Mesendoderm (in vitro differentiated cells): ENCODE data around the gene ZGPAT.

Source experiments
- DNase-seq: peaks from one replicate; pipeline ENCODE4 v3.0.0; 2013
- H2AK5ac ChIP-seq: 2 replicates; pipeline ENCODE4 v1.6.1; 2013; ENCODE audit warnings: low read length, inconsistent platforms
- H2BK120ac ChIP-seq: 2 replicates; pipeline ENCODE4 v1.6.1; 2013; ENCODE audit warnings: low read depth, mild to moderate bottlenecking, low read length, moderate library complexity, mixed read lengths
- H2BK15ac ChIP-seq: replicated peaks from 2 replicates; pipeline ENCODE4 v1.6.1; 2013; ENCODE audit warnings: low read depth, mild to moderate bottlenecking, moderate library complexity
- H2BK5ac ChIP-seq: 2 replicates; pipeline ENCODE4 v1.6.1; 2013; ENCODE audit warnings: low read length, inconsistent platforms
- H3K18ac ChIP-seq: 2 replicates; pipeline ENCODE4 v1.6.1; 2013; ENCODE audit warnings: mild to moderate bottlenecking, low read length, mixed read lengths
- H3K23ac ChIP-seq: one replicate; pipeline ENCODE4 v1.6.1; 2013; ENCODE audit warnings: low read length
- H3K27ac ChIP-seq: 2 replicates; pipeline ENCODE4 v1.5.1; 2013; ENCODE audit warnings: low read depth, mild to moderate bottlenecking, inconsistent platforms, low read length, moderate library complexity
- H3K27me3 ChIP-seq: 2 replicates; pipeline ENCODE4 v1.6.1; 2013; ENCODE audit warnings: low read length, control low read depth, mild to moderate bottlenecking, inconsistent platforms; ENCODE audit not compliant: insufficient read depth, poor library complexity
- H3K36me3 ChIP-seq: 2 replicates; pipeline ENCODE4 v1.6.1; 2013; ENCODE audit warnings: low read length, inconsistent platforms; ENCODE audit not compliant: control insufficient read depth, insufficient read depth
- H3K4ac ChIP-seq: one replicate; pipeline ENCODE4 v1.6.1; 2013; ENCODE audit warnings: low read depth, mild to moderate bottlenecking, low read length, moderate library complexity
- H3K4me1 ChIP-seq: 2 replicates; pipeline ENCODE4 v1.6.1; 2013; ENCODE audit warnings: low read depth, low read length, inconsistent platforms; ENCODE audit not compliant: control insufficient read depth
- H3K4me2 ChIP-seq: 2 replicates; pipeline ENCODE4 v1.6.1; 2013; ENCODE audit warnings: low read length
- H3K4me3 ChIP-seq: 2 replicates; pipeline ENCODE4 v1.5.1; 2013; ENCODE audit warnings: mild to moderate bottlenecking, low read length
- H3K56ac ChIP-seq: one replicate; pipeline ENCODE4 v1.6.1; 2013; ENCODE audit warnings: low read length
- H3K79me1 ChIP-seq: 2 replicates; pipeline ENCODE4 v1.6.1; 2013; ENCODE audit warnings: low read length, inconsistent platforms
- H3K79me2 ChIP-seq: 2 replicates; pipeline ENCODE4 v1.6.1; 2013; ENCODE audit warnings: mild to moderate bottlenecking, low read length; ENCODE audit not compliant: control insufficient read depth, insufficient read depth
- H3K9ac ChIP-seq: 2 replicates; pipeline ENCODE4 v1.6.1; 2013; ENCODE audit warnings: low read length, inconsistent platforms
- H4K5ac ChIP-seq: one replicate; pipeline ENCODE4 v1.6.1; 2013; ENCODE audit warnings: low read length
- H4K8ac ChIP-seq: one replicate; pipeline ENCODE4 v1.6.1; 2013; ENCODE audit warnings: low read depth, mild to moderate bottlenecking, control low read depth, low read length, moderate library complexity
- WGBS: extraction: QIAGEN DNeasy Blood & Tissue Kit; methylation state at CpG from one replicate; pipeline ENCODE4 v1.1.7; 2013; ENCODE audit warnings: low lambda C conversion rate, missing lambda C conversion rate; ENCODE audit not compliant: insufficient coverage; ENCODE audit errors: extremely low coverage; 5-methylcytosine and 5-hydroxymethylcytosine counted together

The ZGPAT gene

GRCh38 chr20:63693733-63694583, 13.9 kb upstream of the ZGPAT start:
- Histone ChIP-seq H3K27me3 (no peaks in the 10 kb centered on the region), H3K23ac (no peak overlapping the region), H3K4me2 (no peak overlapping the region), H3K4me1 (no peaks in the 10 kb centered on the region), H2AK5ac (no peak overlapping the region), H3K79me2 (no peaks in the 10 kb centered on the region), H3K9ac (no peak overlapping the region), H2BK5ac (no peak overlapping the region), H2BK15ac (no peak overlapping the region), H2BK120ac (no peak overlapping the region), H3K56ac (no peak overlapping the region), H3K36me3 (no peaks in the 10 kb centered on the region), H3K4ac (no peak overlapping the region), H4K5ac (no peak overlapping the region), H4K8ac (no peak overlapping the region), H3K27ac (no peak overlapping the region), H3K79me1 (no peaks in the 10 kb centered on the region), H3K18ac (no peak overlapping the region), H3K4me3 (no peak overlapping the region)
- no peak for DNase-seq
- WGBS: no CpG with 5 or more reads among the region's 21 CpGs

GRCh38 chr20:63694584-63695423, 13.0 kb upstream of the ZGPAT start:
- Histone ChIP-seq H3K56ac (no peak overlapping the region), H3K4me2 (no peak overlapping the region), H4K8ac (no peak overlapping the region), H2BK120ac (no peak overlapping the region), H3K79me1 (no peaks in the 10 kb centered on the region), H3K4me3 (no peak overlapping the region), H4K5ac (no peak overlapping the region), H2BK15ac (no peak overlapping the region), H3K4ac (no peak overlapping the region), H3K9ac (no peak overlapping the region), H3K79me2 (no peaks in the 10 kb centered on the region), H3K27ac (no peak overlapping the region), H3K4me1 (no peaks in the 10 kb centered on the region), H2AK5ac (no peak overlapping the region), H3K36me3 (no peaks in the 10 kb centered on the region), H2BK5ac (no peak overlapping the region), H3K23ac (no peak overlapping the region), H3K27me3 (no peaks in the 10 kb centered on the region), H3K18ac (no peak overlapping the region)
- DNase-seq: no peak
- WGBS: no CpG with 5 or more reads among the region's 37 CpGs

- DNase-seq: no peak
- no peak overlapping the region for H4K8ac ChIP-seq
- no CpG with 5 or more reads among the region's 25 CpGs for WGBS
Observed at GRCh38 chr20:63695424-63696305, 12.2 kb upstream of the ZGPAT start.

GRCh38 chr20:63696306-63696627, 11.6 kb upstream of the ZGPAT start:
- H2AK5ac ChIP-seq: no peak overlapping the region
- no peaks in the 10 kb centered on the region for H3K27me3 ChIP-seq
- H3K23ac ChIP-seq: no peak overlapping the region
- WGBS: no CpG with 5 or more reads among the region's 6 CpGs
- DNase-seq: peak; percentile 74
- H3K4me2 ChIP-seq: no peak overlapping the region
- H4K5ac ChIP-seq: no peak overlapping the region
- H2BK120ac ChIP-seq: no peak overlapping the region
- no peak overlapping the region for H3K56ac ChIP-seq
- H3K79me1 ChIP-seq: no peaks in the 10 kb centered on the region
- no peak overlapping the region for H2BK5ac ChIP-seq
- no peaks in the 10 kb centered on the region for H3K36me3 ChIP-seq
- H3K4ac ChIP-seq: no peak overlapping the region
- no peak overlapping the region for H3K4me3 ChIP-seq
- H3K79me2 ChIP-seq: no peaks in the 10 kb centered on the region
- no peak overlapping the region for H4K8ac ChIP-seq
- H3K9ac ChIP-seq: no peak overlapping the region
- H2BK15ac ChIP-seq: no peak overlapping the region
- H3K27ac ChIP-seq: no peak overlapping the region
- H3K4me1 ChIP-seq: no peaks in the 10 kb centered on the region
- no peak overlapping the region for H3K18ac ChIP-seq

More at GRCh38 chr20:63695424-63696305, 12.2 kb upstream of the ZGPAT start:
- no peak overlapping the region for H3K56ac ChIP-seq
- no peak overlapping the region for H2AK5ac ChIP-seq
- no peak overlapping the region for H4K5ac ChIP-seq
- H3K4me1 ChIP-seq: no peaks in the 10 kb centered on the region
- no peaks in the 10 kb centered on the region for H3K79me2 ChIP-seq
- no peak overlapping the region for H3K23ac ChIP-seq
- no peak overlapping the region for H3K9ac ChIP-seq
- no peaks in the 10 kb centered on the region for H3K36me3 ChIP-seq
- H3K79me1 ChIP-seq: no peaks in the 10 kb centered on the region
- no peak overlapping the region for H3K18ac ChIP-seq
- no peak overlapping the region for H3K4me3 ChIP-seq
- H2BK15ac ChIP-seq: no peak overlapping the region
- no peak overlapping the region for H3K4ac ChIP-seq
- no peak overlapping the region for H3K27ac ChIP-seq
- no peak overlapping the region for H2BK5ac ChIP-seq
- H2BK120ac ChIP-seq: no peak overlapping the region
- H3K27me3 ChIP-seq: no peaks in the 10 kb centered on the region
- H3K4me2 ChIP-seq: no peak overlapping the region

GRCh38 chr20:63696628-63697356, 11.0 kb upstream of the ZGPAT start, which contains the start of gene TNFRSF6B:
TSS of gene TNFRSF6B (plus strand) at chr20:63696652. CDS start at chr20:63696768, 116 bp downstream.
- H2BK5ac ChIP-seq: no peak within 1 kb of the TSS

More at GRCh38 chr20:63696628-63697356, 11.0 kb upstream of the ZGPAT start, which contains the start of gene TNFRSF6B:
- Histone ChIP-seq H2BK15ac (no peak within 1 kb of the TSS), H3K4me1 (no peaks in the 10 kb centered on the region), H3K18ac (no peak within 1 kb of the TSS), H2BK120ac (no peak within 1 kb of the TSS), H3K4me3 (no peak within 1 kb of the TSS), H3K36me3 (no peaks in the 10 kb centered on the region), H4K8ac (no peak within 1 kb of the TSS), H4K5ac (no peak within 1 kb of the TSS), H3K27me3 (no peaks in the 10 kb centered on the region), H3K27ac (no peak within 1 kb of the TSS), H3K79me2 (no peaks in the 10 kb centered on the region), H3K9ac (peak within 1 kb of the TSS; percentile 55), H2AK5ac (no peak within 1 kb of the TSS), H3K4me2 (peak within 1 kb of the TSS; percentile 26), H3K23ac (peak within 1 kb of the TSS; percentile 89), H3K79me1 (no peaks in the 10 kb centered on the region), H3K56ac (peak within 1 kb of the TSS; percentile 83), H3K4ac (no peak within 1 kb of the TSS)
- DNase-seq: no peak
- WGBS: no CpG with 5 or more reads among the region's 52 CpGs
